PC-3 (cell line): ENCODE data around the gene EFNA5. TPM values are rescaled to one million over a fixed set of nuclear protein-coding genes. Genes with fewer than 3 reads are reported as not detected.

Experiments
- ATAC-seq: fragments of 200-7000 bp; cut with Tn5 transposase; 2 replicates; pipeline ENCODE4 v1.9.1; 2020; ENCODE audit warnings: mild to moderate bottlenecking, moderate library complexity
- BruUV-seq: library from RNA; stranded (reverse); fragments of 400-500 nt; replicated peaks from 2 replicates; lab custom pipeline; 2021; lab: Mats Ljungman, UMichigan
- CTCF ChIA-PET: fragments of 300-600 bp; sonication (Branson Sonifier 250); formaldehyde crosslinking; loops from one replicate; lab custom pipeline; 2022; ENCODE audit warnings: antibody characterized with exemption; lab: Charles Lee
- POLR2A ChIA-PET: fragments of 300-600 bp; sonication (Branson Sonifier 250); formaldehyde crosslinking; loops from one replicate; lab custom pipeline; 2022; ENCODE audit warnings: antibody characterized with exemption; ENCODE audit not compliant: unreplicated experiment; lab: Charles Lee
- DNase-seq: peaks from one replicate; pipeline ENCODE4 v3.0.0-alpha.2; 2015
- H2AFZ ChIP-seq: fragments of 300-600 bp; sonication (generic); 2 replicates; pipeline ENCODE4 v1.6.0; 2016; ENCODE audit warnings: antibody characterized with exemption, low read length
- H3F3A ChIP-seq: fragments of 300-600 bp; sonication (generic); one replicate; pipeline ENCODE4 v1.6.0; 2017; ENCODE audit warnings: antibody characterized with exemption, low read length, control low read depth, mild to moderate bottlenecking; ENCODE audit not compliant: unreplicated experiment
- H3K27ac ChIP-seq: fragments of 300-600 bp; sonication (generic); 2 replicates; pipeline ENCODE4 v1.5.1; 2016; ENCODE audit warnings: mild to moderate bottlenecking, low read length
- H3K27me3 ChIP-seq: fragments of 300-600 bp; sonication (generic); 2 replicates; pipeline ENCODE4 v1.6.1; 2016; ENCODE audit warnings: low read length, mixed read lengths
- H3K36me3 ChIP-seq: fragments of 300-600 bp; sonication (generic); 2 replicates; pipeline ENCODE4 v1.6.1; 2016; ENCODE audit warnings: low read depth, mixed run types, low read length, mixed read lengths
- H3K4me1 ChIP-seq: fragments of 300-600 bp; sonication (generic); 2 replicates; pipeline ENCODE4 v1.5.1; 2016; ENCODE audit warnings: low read length; ENCODE audit not compliant: insufficient read depth
- H3K4me2 ChIP-seq: fragments of 300-600 bp; sonication (generic); 2 replicates; pipeline ENCODE4 v1.6.0; 2016; ENCODE audit warnings: low read length
- H3K4me3 ChIP-seq: fragments of 300-600 bp; sonication (generic); 2 replicates; pipeline ENCODE4 v1.5.1; 2016; ENCODE audit warnings: mild to moderate bottlenecking, low read length, mixed read lengths
- H3K79me2 ChIP-seq: fragments of 300-600 bp; sonication (generic); 2 replicates; pipeline ENCODE4 v1.6.1; 2017; ENCODE audit warnings: low read length, mixed read lengths
- H3K9ac ChIP-seq: fragments of 300-600 bp; sonication (generic); 2 replicates; pipeline ENCODE4 v1.6.0; 2016; ENCODE audit warnings: mild to moderate bottlenecking, low read length
- H3K9me2 ChIP-seq: fragments of 300-600 bp; sonication (generic); replicated peaks from 2 replicates; pipeline ENCODE4 v1.6.1; 2016; ENCODE audit warnings: mixed run types, low read length, mixed read lengths
- H3K9me3 ChIP-seq: fragments of 300-600 bp; sonication (generic); 2 replicates; pipeline ENCODE4 v1.6.1; 2016; ENCODE audit warnings: low read length, mixed read lengths
- H4K20me1 ChIP-seq: fragments of 300-600 bp; sonication (generic); 2 replicates; pipeline ENCODE4 v1.6.1; 2016; ENCODE audit warnings: low read length, mixed read lengths
- CTCF ChIP-seq: fragments of 300-600 bp; sonication (generic); conservative IDR thresholded peaks from 2 replicates; pipeline ENCODE4 v1.5.1; 2017; ENCODE audit warnings: antibody characterized with exemption, low read depth, mild to moderate bottlenecking, low read length
- EZH2 ChIP-seq: fragments of 300-600 bp; sonication (generic); IDR thresholded peaks from one replicate; pipeline ENCODE4 v1.6.1; 2017; ENCODE audit warnings: antibody characterized with exemption, mild to moderate bottlenecking, low read length; ENCODE audit not compliant: unreplicated experiment
- EZH2phosphoT487 ChIP-seq: fragments of 300-600 bp; sonication (generic); IDR thresholded peaks from 2 replicates; pipeline ENCODE4 v1.6.1; 2018; ENCODE audit warnings: mild to moderate bottlenecking, antibody characterized with exemption, low read length, borderline replicate concordance
- intact Hi-C: fragments of 100-400 bp; cut with micrococcal nuclease; formaldehyde crosslinking; loops from 2 replicates; pipeline ENCODE4 v1.9.0; 2023
- total RNA-seq: library from RNA; depleted of rRNA; stranded (reverse); fragments of >200 nt; gene quantifications from 2 replicates; pipeline ENCODE4 v1.2.3, GENCODE V29; 2014

Gene EFNA5
- total RNA-seq, 1 experiment from 2014 or later = 5.4 TPM

GRCh38 chr5:107545486-107545885 is 125.3 kb downstream of the EFNA5 start:
- Histone ChIP-seq H3K27ac (no peak overlapping the region), H3F3A (peaks cover 3% of the 10 kb centered on the region), H3K9me3 (no peaks in the 10 kb centered on the region), H3K9me2 (no peaks in the 10 kb centered on the region), H3K4me2 (no peak overlapping the region), H4K20me1 (no peaks in the 10 kb centered on the region), H3K9ac (no peak overlapping the region), H2AFZ (no peak overlapping the region), H3K27me3 (no peaks in the 10 kb centered on the region), H3K79me2 (peaks cover 32% of the 10 kb centered on the region), H3K4me3 (no peak overlapping the region), H3K4me1 (peaks cover 18% of the 10 kb centered on the region), H3K36me3 (no peaks in the 10 kb centered on the region)
- BruUV-seq = no TSS peak
- DNase-seq (no peak), ATAC-seq (no peak)
- POLR2A ChIA-PET = interaction anchor here (0.6 kb wide), 1 partner anchor 356 kb away, joined by 10 read pairs; no protein-coding TSS in a partner anchor
- CTCF ChIA-PET = no interaction called here
- no peak for TF ChIP-seq EZH2phosphoT487
- no peak for TF ChIP-seq CTCF
- TF ChIP-seq EZH2 = no peak
- intact Hi-C loops = no loop called here

- POLR2A ChIA-PET = no interaction called here
- H3K9me2 ChIP-seq = no peaks in the 10 kb centered on the region
- no peak overlapping the region for H3K4me2 ChIP-seq
- no peak overlapping the region for H3K4me3 ChIP-seq
- no peak for ATAC-seq
- no peak overlapping the region for H2AFZ ChIP-seq
- H3K36me3 ChIP-seq = no peaks in the 10 kb centered on the region
- H3K4me1 ChIP-seq = peaks cover 18% of the 10 kb centered on the region
- no peaks in the 10 kb centered on the region for H3K9me3 ChIP-seq
- peaks cover 3% of the 10 kb centered on the region for H3F3A ChIP-seq
- DNase-seq = no peak
- no peak overlapping the region for H3K9ac ChIP-seq
- CTCF ChIA-PET = no interaction called here
- peaks cover 32% of the 10 kb centered on the region for H3K79me2 ChIP-seq
- no peak for TF ChIP-seq EZH2
- no peak for TF ChIP-seq CTCF
- TF ChIP-seq EZH2phosphoT487 = no peak
- no peaks in the 10 kb centered on the region for H4K20me1 ChIP-seq
- H3K27ac ChIP-seq = no peak overlapping the region
- no peaks in the 10 kb centered on the region for H3K27me3 ChIP-seq
- BruUV-seq = no TSS peak
- intact Hi-C loops = no loop called here
These were observed 125.8 kb downstream of the EFNA5 start for GRCh38 chr5:107544967-107545366.

- Histone ChIP-seq H3K36me3 (no peaks in the 10 kb centered on the region), H2AFZ (no peak overlapping the region), H3K9me3 (no peaks in the 10 kb centered on the region), H3K9ac (no peak overlapping the region), H3K4me1 (peaks cover 18% of the 10 kb centered on the region), H3K4me2 (no peak overlapping the region), H3K9me2 (no peaks in the 10 kb centered on the region), H3K4me3 (no peak overlapping the region), H3K79me2 (peaks cover 32% of the 10 kb centered on the region), H3F3A (peaks cover 3% of the 10 kb centered on the region), H3K27me3 (no peaks in the 10 kb centered on the region), H4K20me1 (no peaks in the 10 kb centered on the region), H3K27ac (no peak overlapping the region)
- ChIA-PET CTCF (no interaction called here), POLR2A (no interaction called here)
- ATAC-seq (no peak), DNase-seq (no peak)
- no TSS peak for BruUV-seq
- TF ChIP-seq EZH2phosphoT487 (no peak), CTCF (no peak), EZH2 (no peak)
- intact Hi-C loops = no loop called here
These were observed 126.3 kb downstream of the EFNA5 start for GRCh38 chr5:107544476-107544875.
